Measurements from ENCODE around the gene USP16.

USP16 gene

GRCh38 chr21:29085106-29085752 lies 60.8 kb downstream of the USP16 start:
- TF ChIP-seq RARB (CRISPR knock-in tag; IDR thresholded peaks at IDR 0.05) (no peak), PATZ1 (CRISPR knock-in tag; IDR thresholded peaks at IDR 0.05; ENCODE audit: borderline replicate concordance) (no peak), ZNF565 (CRISPR knock-in tag; conservative IDR thresholded peaks at IDR 0.05; ENCODE audit: low read depth) (no peak)
- ATAC-seq = no peak

GRCh38 chr21:29091033-29091432 lies 66.6 kb downstream of the USP16 start:
- ATAC-seq = peak; percentile 73

GRCh38 chr21:29092102-29092959 lies 67.9 kb downstream of the USP16 start:
- ATAC-seq = peak; percentile 59
- TF ChIP-seq PATZ1 (CRISPR knock-in tag; IDR thresholded peaks at IDR 0.05; ENCODE audit: borderline replicate concordance) = no peak

More at GRCh38 chr21:29091033-29091432, 66.6 kb downstream of the USP16 start:
- TF ChIP-seq ISL1 (CRISPR knock-in tag; IDR thresholded peaks at IDR 0.05) (no peak), ESRRG (CRISPR knock-in tag; IDR thresholded peaks at IDR 0.05) (no peak), ARNTL (CRISPR knock-in tag; IDR thresholded peaks at IDR 0.05; ENCODE audit: borderline replicate concordance, low read depth) (no peak), PPARA (CRISPR knock-in tag; IDR thresholded peaks at IDR 0.05; ENCODE audit: borderline replicate concordance) (no peak), POU6F1 (CRISPR knock-in tag; IDR thresholded peaks at IDR 0.05; ENCODE audit: borderline replicate concordance, low read depth) (no peak), ZNF70 (CRISPR knock-in tag; IDR thresholded peaks at IDR 0.05) (no peak), TOX (CRISPR knock-in tag; IDR thresholded peaks at IDR 0.05; ENCODE audit: borderline replicate concordance) (no peak), ZNF565 (CRISPR knock-in tag; conservative IDR thresholded peaks at IDR 0.05; ENCODE audit: low read depth) (no peak), ZC3H10 (CRISPR knock-in tag; IDR thresholded peaks at IDR 0.05) (no peak), SNAI2 (CRISPR knock-in tag; IDR thresholded peaks at IDR 0.05) (no peak), ZFP30 (CRISPR knock-in tag; IDR thresholded peaks at IDR 0.05) (no peak), BACH2 (CRISPR knock-in tag; IDR thresholded peaks at IDR 0.05; ENCODE audit: borderline replicate concordance) (no peak), TSHZ2 (CRISPR knock-in tag; IDR thresholded peaks at IDR 0.05) (no peak), CSDC2 (CRISPR knock-in tag; IDR thresholded peaks at IDR 0.05) (no peak), CSRNP3 (CRISPR knock-in tag; IDR thresholded peaks at IDR 0.05) (no peak)
